HG02870 (cell line): Measurements from ENCODE around the gene USP38.
"Not testable (repeated sequence)": the region's sequence is repeated elsewhere in the genome, so short reads cannot be mapped to it uniquely, and the experiment has no call there.

ENCODE experiments used
- ATAC-seq: cut with Tn5 transposase; IDR thresholded peaks from one replicate; pipeline ENCODE4 v1.9.1; 2021; ENCODE audit warnings: mild to moderate bottlenecking, moderate library complexity; ENCODE audit not compliant: unreplicated experiment

Gene USP38

DNA sequence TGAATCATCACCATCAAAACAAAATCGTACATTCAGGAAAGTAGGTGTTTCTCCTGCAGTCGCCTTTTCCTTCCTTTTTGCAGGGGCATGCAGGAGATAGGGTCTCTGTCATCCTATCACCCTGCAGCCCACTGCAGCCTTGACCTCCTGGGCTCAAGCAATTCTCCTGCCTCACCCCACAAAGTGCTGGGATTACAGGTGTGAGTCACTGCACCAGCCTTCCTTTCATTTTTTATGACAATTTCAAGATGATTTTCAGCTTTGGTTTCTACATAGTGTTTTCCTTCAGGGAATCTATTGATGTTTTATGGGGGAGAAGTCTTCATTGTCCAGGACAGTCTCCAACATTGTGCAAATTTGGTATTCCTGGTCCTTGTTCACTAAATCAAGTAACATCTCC lies 71.7 kb downstream of the USP38 start:
- ATAC-seq = no peak

- ATAC-seq = no peak
These were observed 72.6 kb downstream of the USP38 start for GRCh38 chr4:143257356-143257755.

DNA sequence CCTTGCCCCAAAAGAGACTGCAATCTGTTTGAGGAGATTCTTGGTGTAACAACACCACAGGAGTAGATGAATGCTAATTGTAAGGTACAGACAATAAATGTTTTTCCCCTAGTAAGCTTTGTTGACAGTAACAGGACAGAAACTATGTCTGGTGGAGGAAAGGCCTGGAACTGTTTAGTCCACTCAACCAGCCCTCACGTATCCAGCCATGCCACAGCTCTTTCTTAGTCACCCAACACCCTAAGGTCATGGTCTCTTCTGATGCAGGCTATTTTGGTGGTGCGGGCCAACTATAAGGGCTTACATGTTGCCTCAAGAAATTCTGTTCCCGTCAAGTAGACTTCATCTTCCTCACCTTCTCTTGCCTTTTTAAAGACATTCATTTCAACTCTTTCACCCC lies 76.0 kb downstream of the USP38 start:
- ATAC-seq = no peak

DNA sequence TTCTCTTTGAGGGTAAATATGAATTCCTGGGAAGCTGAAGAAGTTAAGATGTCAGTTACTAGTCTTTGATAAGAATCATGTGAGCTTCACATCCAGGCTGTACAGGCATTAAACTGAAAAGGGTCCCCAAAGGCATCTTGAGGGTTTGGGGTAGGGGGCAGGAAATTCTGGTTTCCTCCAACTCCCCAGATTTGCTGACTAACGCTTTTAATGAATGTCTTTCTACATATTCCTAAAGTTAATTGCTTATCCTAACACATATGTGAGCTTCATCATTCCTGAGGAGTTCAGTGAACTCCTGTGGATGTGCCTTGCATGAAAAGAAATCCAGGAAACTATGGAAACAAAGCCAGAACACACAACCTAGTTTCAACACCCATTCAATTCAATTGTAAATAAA lies 78.1 kb downstream of the USP38 start:
- ATAC-seq = no peak

GRCh38 chr4:143267690-143268089 lies 83.0 kb downstream of the USP38 start:
- not testable (repeated sequence) for ATAC-seq

- ATAC-seq = no peak
These were observed 85.6 kb downstream of the USP38 start for GRCh38 chr4:143270256-143270838.
